WERI-Rb-1 (cell line): ENCODE measurements around the gene SH3BP5.

ENCODE experiments used
- DNase-seq: peaks from one replicate; pipeline ENCODE4 v3.0.0-alpha.2; 2020
- H3K27ac ChIP-seq: fragments of 250-450 bp; sonication (Bioruptor Pico); 2 replicates; pipeline ENCODE4 v1.5.1; 2020; ENCODE audit warnings: mild to moderate bottlenecking, moderate library complexity
- H3K27me3 ChIP-seq: fragments of 250-450 bp; sonication (Bioruptor Pico); 2 replicates; pipeline ENCODE4 v1.5.1; 2021; ENCODE audit warnings: mild to moderate bottlenecking, low read depth, moderate library complexity; ENCODE audit not compliant: insufficient read depth, severe bottlenecking
- H3K36me3 ChIP-seq: fragments of 250-450 bp; sonication (Bioruptor Pico); 2 replicates; pipeline ENCODE4 v1.5.1; 2020; ENCODE audit warnings: mild to moderate bottlenecking, moderate library complexity
- H3K4me3 ChIP-seq: 2 replicates; pipeline ENCODE4 v1.5.1; 2011; ENCODE audit warnings: low read depth, mild to moderate bottlenecking, control low read depth, low read length
- H3K9me3 ChIP-seq: fragments of 250-450 bp; sonication (Bioruptor Pico); 2 replicates; pipeline ENCODE4 v1.5.1; 2021; ENCODE audit warnings: mild to moderate bottlenecking, moderate library complexity; ENCODE audit not compliant: severe bottlenecking
- TF ChIP-seq, protein P1 (sequence below): IDR thresholded peaks from 2 replicates; pipeline ENCODE4 v1.5.1; 2011; ENCODE audit warnings: low read depth, mild to moderate bottlenecking, control low read depth, inconsistent platforms, low read length

Gene SH3BP5

GRCh38 chr3:15205482-15205933 lies 126.9 kb downstream of the SH3BP5 start:
- H3K4me3 ChIP-seq, result peak overlapping the region; percentile 49
- TF ChIP-seq, protein P1, sequence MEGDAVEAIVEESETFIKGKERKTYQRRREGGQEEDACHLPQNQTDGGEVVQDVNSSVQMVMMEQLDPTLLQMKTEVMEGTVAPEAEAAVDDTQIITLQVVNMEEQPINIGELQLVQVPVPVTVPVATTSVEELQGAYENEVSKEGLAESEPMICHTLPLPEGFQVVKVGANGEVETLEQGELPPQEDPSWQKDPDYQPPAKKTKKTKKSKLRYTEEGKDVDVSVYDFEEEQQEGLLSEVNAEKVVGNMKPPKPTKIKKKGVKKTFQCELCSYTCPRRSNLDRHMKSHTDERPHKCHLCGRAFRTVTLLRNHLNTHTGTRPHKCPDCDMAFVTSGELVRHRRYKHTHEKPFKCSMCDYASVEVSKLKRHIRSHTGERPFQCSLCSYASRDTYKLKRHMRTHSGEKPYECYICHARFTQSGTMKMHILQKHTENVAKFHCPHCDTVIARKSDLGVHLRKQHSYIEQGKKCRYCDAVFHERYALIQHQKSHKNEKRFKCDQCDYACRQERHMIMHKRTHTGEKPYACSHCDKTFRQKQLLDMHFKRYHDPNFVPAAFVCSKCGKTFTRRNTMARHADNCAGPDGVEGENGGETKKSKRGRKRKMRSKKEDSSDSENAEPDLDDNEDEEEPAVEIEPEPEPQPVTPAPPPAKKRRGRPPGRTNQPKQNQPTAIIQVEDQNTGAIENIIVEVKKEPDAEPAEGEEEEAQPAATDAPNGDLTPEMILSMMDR, result no peak
- DNase-seq, result no peak
- peak overlapping the region; percentile 89 for H3K27ac ChIP-seq
- peaks cover 12% of the 10 kb centered on the region for H3K36me3 ChIP-seq
- H3K27me3 ChIP-seq, result no peaks in the 10 kb centered on the region
- no peaks in the 10 kb centered on the region for H3K9me3 ChIP-seq
